ENCODE measurements around the gene ELFN1. TPM values are rescaled to one million over a fixed set of nuclear protein-coding genes. Genes with fewer than 3 reads are reported as not detected.

ELFN1 gene
- total and polyA plus RNA-seq, 4 donors: 7.8 to 28.4 (median 16.3) TPM

- no peaks in the 10 kb centered on the region for H3K36me3 ChIP-seq (ENCODE audit: control insufficient read depth, insufficient read depth, low read length)
- no peaks in the 10 kb centered on the region for H3K27me3 ChIP-seq (ENCODE audit: control insufficient read depth, insufficient read depth, low read length)
- no peak for DNase-seq (ENCODE audit: low read depth in 4 of 6, low spot score in 6 of 6)
- no peak overlapping the region for H3K27ac ChIP-seq (ENCODE audit: low read depth, low read length)
- no CpG with 5 or more reads among the region's 1 CpG for WGBS (ENCODE audit: insufficient coverage)
- no peaks in the 10 kb centered on the region for H3K4me1 ChIP-seq (ENCODE audit: control insufficient read depth, insufficient read depth, low read length)
- H3K4me3 ChIP-seq (ENCODE audit: low read depth, low read length): no peak overlapping the region
- H3K9me3 ChIP-seq (ENCODE audit: control insufficient read depth, insufficient read depth, low read length): peaks cover 2% of the 10 kb centered on the region
These were observed 124.9 kb downstream of the ELFN1 start for GRCh38 chr7:1794888-1795542.

Other genes starting within 250 kb of the ELFN1 start
- 10 to 100 TPM; 13.1 to 21.8 TPM for gene MICALL2, start 210.8 kb upstream of the ELFN1 start, total RNA-seq
- gene MICALL2, start 210.8 kb upstream of the ELFN1 start, polyA plus RNA-seq (ENCODE audit: insufficient read length in 2 of 2): 10 to 100 TPM; 19.5 to 34.7 TPM
- 10 to 100 TPM; 24.0 to 30.8 TPM for gene INTS1, start 165.9 kb upstream of the ELFN1 start, total RNA-seq
- 100 to 1,000 TPM; 100 to 107 TPM for gene INTS1, start 165.9 kb upstream of the ELFN1 start, polyA plus RNA-seq (ENCODE audit: insufficient read length in 2 of 2)
- 1 to 10 TPM; 7.7 to 8.8 TPM for gene MAFK, start 139.6 kb upstream of the ELFN1 start, total RNA-seq
- 10 to 100 TPM; 10.6 to 13.5 TPM for gene MAFK, start 139.6 kb upstream of the ELFN1 start, polyA plus RNA-seq (ENCODE audit: insufficient read length in 2 of 2)
- under 1 TPM; 0.20 to 0.33 TPM for gene TMEM184A, start 114.1 kb upstream of the ELFN1 start, total RNA-seq
- 1 to 10 TPM in 1 of 2 donors, under 1 TPM in 1; 0.74 to 2.3 TPM for gene TMEM184A, start 114.1 kb upstream of the ELFN1 start, polyA plus RNA-seq (ENCODE audit: insufficient read length in 2 of 2)
- 10 to 100 TPM; 16.3 to 44.6 TPM for gene PSMG3, start 100.2 kb upstream of the ELFN1 start, total RNA-seq
- gene PSMG3, start 100.2 kb upstream of the ELFN1 start, polyA plus RNA-seq (ENCODE audit: insufficient read length in 2 of 2): 10 to 100 TPM; 39.3 to 44.7 TPM